MCF 10A (cell line): ENCODE results near the gene ZSWIM6. TPM values are rescaled to one million over a fixed set of nuclear protein-coding genes. Genes with fewer than 3 reads are reported as not detected.

Experiments used
- BruUV-seq: library from RNA; stranded (reverse); fragments of 400-500 nt; replicated peaks from 2 replicates; lab custom pipeline; 2021; lab: Mats Ljungman, UMichigan
- CTCF ChIA-PET: fragments of 300-600 bp; sonication (Branson Sonifier 250); formaldehyde crosslinking; extraction: SDS; loops from one replicate; lab custom pipeline; 2021; ENCODE audit warnings: antibody characterized with exemption, inconsistent platforms; lab: Yijun Ruan, JAX
- POLR2A ChIA-PET: fragments of 300-600, 350-650 bp; sonication (Branson Sonifier 250); formaldehyde crosslinking; extraction: SDS; loops from one replicate; lab custom pipeline; 2020; ENCODE audit warnings: antibody characterized with exemption, inconsistent platforms; lab: Yijun Ruan, JAX
- DNase-seq: peaks from one replicate; pipeline ENCODE4 v3.0.0-alpha.2; 2018; ENCODE audit not compliant: unreplicated experiment
- H3K27ac Mint-ChIP-seq: one replicate; pipeline ENCODE4 v1.8.0; 2022; ENCODE audit warnings: mild to moderate bottlenecking, low read depth, mixed read lengths; ENCODE audit not compliant: unreplicated experiment
- H3K27me3 Mint-ChIP-seq: one replicate; pipeline ENCODE4 v1.8.0; 2022; ENCODE audit warnings: mixed read lengths; ENCODE audit not compliant: insufficient read depth, unreplicated experiment
- H3K36me3 Mint-ChIP-seq: one replicate; pipeline ENCODE4 v1.8.0; 2022; ENCODE audit warnings: mild to moderate bottlenecking, moderate library complexity, mixed read lengths; ENCODE audit not compliant: insufficient read depth, unreplicated experiment
- H3K4me1 Mint-ChIP-seq: one replicate; pipeline ENCODE4 v1.8.0; 2022; ENCODE audit warnings: mixed read lengths; ENCODE audit not compliant: insufficient read depth, unreplicated experiment
- H3K4me3 Mint-ChIP-seq: one replicate; pipeline ENCODE4 v1.8.0; 2022; ENCODE audit warnings: mild to moderate bottlenecking, moderate library complexity, mixed read lengths; ENCODE audit not compliant: unreplicated experiment
- H3K9me3 Mint-ChIP-seq: one replicate; pipeline ENCODE4 v1.8.0; 2022; ENCODE audit warnings: mixed read lengths; ENCODE audit not compliant: unreplicated experiment
- intact Hi-C: fragments of 100-400 bp; cut with micrococcal nuclease; formaldehyde crosslinking; loops from 2 replicates; pipeline ENCODE4 v1.14.1; 2022
- total RNA-seq: library from RNA; stranded (reverse); gene quantifications from 2 replicates; pipeline ENCODE4 v1.2.3, GENCODE V29; 2022
- TF ChIP-seq, protein P1 (sequence below): fragments of 200-600 bp; IDR thresholded peaks from one replicate; pipeline ENCODE4 v1.8.0; 2022; ENCODE audit warnings: antibody characterized with exemption, mild to moderate bottlenecking; ENCODE audit not compliant: unreplicated experiment

ZSWIM6 gene
- total RNA-seq, 1 experiment from 2014 or later: 12.0 TPM

DNA sequence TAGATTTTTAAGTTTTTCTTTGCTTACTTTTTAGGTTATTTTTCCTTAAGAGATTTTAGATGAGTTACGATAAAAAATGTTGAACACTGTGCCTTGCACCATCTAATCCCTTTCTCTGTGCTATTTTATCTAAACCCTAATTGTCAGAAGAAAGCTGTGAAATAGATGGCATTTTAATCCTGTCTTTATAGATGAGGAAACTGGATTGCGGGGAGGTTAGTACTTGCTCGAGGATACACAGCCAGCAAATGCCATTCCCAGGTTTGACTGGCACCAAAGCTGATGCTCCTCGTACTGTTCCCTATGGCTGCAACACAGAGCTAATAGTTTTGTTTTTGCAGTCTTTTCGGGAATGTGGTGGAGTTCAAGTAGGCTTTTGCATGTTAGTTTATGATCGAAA is 82.7 kb downstream of the ZSWIM6 start:
- Mint-ChIP-seq H3K27ac (no peak overlapping the region), H3K27me3 (no peaks in the 10 kb centered on the region), H3K36me3 (peaks cover 7% of the 10 kb centered on the region), H3K9me3 (peaks cover 8% of the 10 kb centered on the region), H3K4me3 (no peak overlapping the region), H3K4me1 (peaks cover 31% of the 10 kb centered on the region)
- TF ChIP-seq, protein P1, sequence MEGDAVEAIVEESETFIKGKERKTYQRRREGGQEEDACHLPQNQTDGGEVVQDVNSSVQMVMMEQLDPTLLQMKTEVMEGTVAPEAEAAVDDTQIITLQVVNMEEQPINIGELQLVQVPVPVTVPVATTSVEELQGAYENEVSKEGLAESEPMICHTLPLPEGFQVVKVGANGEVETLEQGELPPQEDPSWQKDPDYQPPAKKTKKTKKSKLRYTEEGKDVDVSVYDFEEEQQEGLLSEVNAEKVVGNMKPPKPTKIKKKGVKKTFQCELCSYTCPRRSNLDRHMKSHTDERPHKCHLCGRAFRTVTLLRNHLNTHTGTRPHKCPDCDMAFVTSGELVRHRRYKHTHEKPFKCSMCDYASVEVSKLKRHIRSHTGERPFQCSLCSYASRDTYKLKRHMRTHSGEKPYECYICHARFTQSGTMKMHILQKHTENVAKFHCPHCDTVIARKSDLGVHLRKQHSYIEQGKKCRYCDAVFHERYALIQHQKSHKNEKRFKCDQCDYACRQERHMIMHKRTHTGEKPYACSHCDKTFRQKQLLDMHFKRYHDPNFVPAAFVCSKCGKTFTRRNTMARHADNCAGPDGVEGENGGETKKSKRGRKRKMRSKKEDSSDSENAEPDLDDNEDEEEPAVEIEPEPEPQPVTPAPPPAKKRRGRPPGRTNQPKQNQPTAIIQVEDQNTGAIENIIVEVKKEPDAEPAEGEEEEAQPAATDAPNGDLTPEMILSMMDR: no peak
- DNase-seq: no peak
- ChIA-PET CTCF (interaction anchor here (0.6 to 1.0 kb wide), 3 partner anchors 11 to 745 kb away, joined by 3 read pairs; no protein-coding TSS in a partner anchor), POLR2A (interaction anchor here (0.7 to 1.7 kb wide), 3 partner anchors 10 to 83 kb away, joined by 4 to 5 read pairs (median 4); no protein-coding TSS in a partner anchor)
- intact Hi-C loops: no loop called here
- no TSS peak for BruUV-seq

DNA sequence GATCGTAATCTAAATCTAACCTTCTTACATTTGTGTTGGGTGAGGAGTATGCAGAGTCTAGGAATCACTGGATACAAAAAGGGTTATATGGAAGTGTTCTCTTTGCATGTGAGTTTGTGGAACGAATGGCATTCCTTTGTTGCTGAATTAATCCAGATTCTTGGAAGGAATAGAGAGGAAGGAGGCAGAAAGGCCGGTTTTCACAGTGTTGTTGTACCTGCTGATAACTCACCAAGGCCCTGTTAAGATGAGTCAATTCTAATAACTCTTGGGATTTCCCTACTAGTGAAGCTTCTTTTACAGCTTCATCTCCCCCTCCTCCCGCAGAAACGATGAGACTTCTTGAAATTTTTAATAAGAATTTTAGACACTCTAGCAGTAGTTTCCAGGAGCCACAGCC is 84.0 kb downstream of the ZSWIM6 start:
- H3K4me1 Mint-ChIP-seq: peaks cover 24% of the 10 kb centered on the region
- H3K4me3 Mint-ChIP-seq: no peak overlapping the region
- CTCF ChIA-PET: interaction anchor here (0.7 kb wide), 1 partner anchor 13 kb away, joined by 3 read pairs; no protein-coding TSS in a partner anchor
- H3K27me3 Mint-ChIP-seq: no peaks in the 10 kb centered on the region
- no peak for DNase-seq
- TF ChIP-seq, protein P1: no peak
- H3K27ac Mint-ChIP-seq: no peak overlapping the region
- intact Hi-C loops: no loop called here
- peaks cover 7% of the 10 kb centered on the region for H3K36me3 Mint-ChIP-seq
- BruUV-seq: no TSS peak
- POLR2A ChIA-PET: interaction anchor here (1.1 to 1.3 kb wide), 3 partner anchors 16 to 85 kb away, joined by 4 to 6 read pairs (median 5); partner anchors contain the start of gene ZSWIM6
- peaks cover 8% of the 10 kb centered on the region for H3K9me3 Mint-ChIP-seq

DNA sequence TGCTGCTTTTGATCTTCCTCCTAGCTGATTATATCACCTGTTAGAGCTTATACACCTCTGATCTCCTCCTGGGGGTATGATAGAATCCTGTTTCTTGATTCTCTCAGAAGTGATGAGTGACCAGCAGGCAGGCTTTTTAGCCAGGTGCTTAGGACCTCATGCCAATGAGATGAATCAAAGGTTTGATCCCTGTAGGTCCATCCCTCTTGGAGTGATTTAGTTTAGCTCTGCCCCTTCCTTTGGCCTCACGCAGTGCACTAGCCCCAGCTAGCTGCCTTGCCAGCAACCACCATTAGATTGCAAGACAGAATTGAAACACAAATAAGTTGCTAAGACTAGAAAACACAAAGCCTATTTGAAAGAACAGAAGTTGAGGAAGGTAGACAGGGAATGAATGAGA is 84.4 kb downstream of the ZSWIM6 start:
- TF ChIP-seq, protein P1: no peak
- no peak for DNase-seq
- peaks cover 7% of the 10 kb centered on the region for H3K36me3 Mint-ChIP-seq
- intact Hi-C loops: no loop called here
- H3K27ac Mint-ChIP-seq: no peak overlapping the region
- BruUV-seq: no TSS peak
- ChIA-PET CTCF (interaction anchor here (0.7 kb wide), 1 partner anchor 13 kb away, joined by 3 read pairs; no protein-coding TSS in a partner anchor), POLR2A (interaction anchor here (1.1 to 1.3 kb wide), 3 partner anchors 16 to 85 kb away, joined by 4 to 6 read pairs (median 5); partner anchors contain the start of gene ZSWIM6)
- H3K4me1 Mint-ChIP-seq: peaks cover 24% of the 10 kb centered on the region
- peaks cover 8% of the 10 kb centered on the region for H3K9me3 Mint-ChIP-seq
- H3K27me3 Mint-ChIP-seq: no peaks in the 10 kb centered on the region
- no peak overlapping the region for H3K4me3 Mint-ChIP-seq

DNA sequence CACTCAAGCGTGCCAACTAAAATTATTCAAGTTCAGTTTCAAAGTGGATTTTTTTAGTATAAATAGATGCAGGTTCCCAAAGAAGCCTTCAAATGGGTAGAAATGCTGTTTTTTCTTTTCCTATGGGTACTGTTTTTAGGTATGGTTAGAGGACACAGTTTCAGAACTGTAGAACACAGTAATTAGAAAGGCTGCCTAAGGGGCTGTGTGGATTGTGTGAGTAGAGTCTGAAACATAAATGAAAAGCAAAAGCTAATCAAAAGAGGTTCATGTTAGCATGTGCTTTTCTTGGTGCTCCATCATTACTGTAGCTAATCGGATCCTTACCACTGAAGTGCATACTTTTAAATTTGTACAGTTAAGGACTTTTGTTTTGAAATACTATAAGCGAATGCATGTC is 85.3 kb downstream of the ZSWIM6 start:
- no TSS peak for BruUV-seq

More for the DNA sequence above, 85.3 kb downstream of the ZSWIM6 start:
- TF ChIP-seq, protein P1: no peak
- ChIA-PET CTCF (no interaction called here), POLR2A (no interaction called here)
- no peak for DNase-seq
- Mint-ChIP-seq H3K27ac (no peak overlapping the region), H3K27me3 (no peaks in the 10 kb centered on the region), H3K36me3 (peaks cover 7% of the 10 kb centered on the region), H3K4me1 (peaks cover 24% of the 10 kb centered on the region), H3K4me3 (no peak overlapping the region), H3K9me3 (peaks cover 8% of the 10 kb centered on the region)
- intact Hi-C loops: no loop called here
